Measurements from ENCODE around the gene AGBL3.

DNA sequence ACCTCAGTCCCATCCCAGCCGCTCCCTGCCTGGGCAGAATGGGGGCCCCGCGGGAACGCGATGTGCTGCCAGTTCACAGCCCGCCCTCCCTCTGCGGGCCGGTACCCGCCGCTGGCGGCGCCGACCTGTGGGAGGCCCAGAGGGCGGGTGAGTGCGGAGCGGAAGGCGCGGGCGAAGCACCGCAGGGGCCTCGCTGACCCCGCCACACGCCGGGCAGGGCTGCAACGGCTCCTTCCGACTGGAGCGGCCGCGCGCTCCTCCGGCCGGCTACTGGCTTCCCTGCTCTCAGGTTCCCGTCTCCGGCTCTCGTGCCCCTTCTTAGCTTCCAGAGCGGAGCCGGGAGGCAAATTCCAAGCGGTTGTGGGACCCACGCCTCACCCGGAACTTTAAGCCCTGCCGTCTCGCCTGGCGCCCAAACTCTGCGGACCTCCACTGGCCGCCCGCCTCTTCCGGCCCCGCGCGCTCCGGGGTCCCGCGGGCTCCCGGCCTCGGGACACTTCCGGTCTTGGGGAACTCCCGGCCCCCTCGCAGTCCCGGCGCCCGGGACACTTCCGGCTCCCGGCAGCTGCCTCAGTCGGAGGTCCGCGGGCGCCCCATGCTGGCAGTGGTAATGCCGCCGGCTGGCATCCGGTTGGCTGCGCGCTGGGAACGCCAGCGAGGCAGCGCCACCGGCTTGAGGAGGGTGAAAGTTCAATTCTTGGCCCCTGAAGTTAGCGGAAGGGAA lies 184.1 kb downstream of the AGBL3 start, which contains the start of gene CYREN:
- TF ChIP-seq, protein P1, sequence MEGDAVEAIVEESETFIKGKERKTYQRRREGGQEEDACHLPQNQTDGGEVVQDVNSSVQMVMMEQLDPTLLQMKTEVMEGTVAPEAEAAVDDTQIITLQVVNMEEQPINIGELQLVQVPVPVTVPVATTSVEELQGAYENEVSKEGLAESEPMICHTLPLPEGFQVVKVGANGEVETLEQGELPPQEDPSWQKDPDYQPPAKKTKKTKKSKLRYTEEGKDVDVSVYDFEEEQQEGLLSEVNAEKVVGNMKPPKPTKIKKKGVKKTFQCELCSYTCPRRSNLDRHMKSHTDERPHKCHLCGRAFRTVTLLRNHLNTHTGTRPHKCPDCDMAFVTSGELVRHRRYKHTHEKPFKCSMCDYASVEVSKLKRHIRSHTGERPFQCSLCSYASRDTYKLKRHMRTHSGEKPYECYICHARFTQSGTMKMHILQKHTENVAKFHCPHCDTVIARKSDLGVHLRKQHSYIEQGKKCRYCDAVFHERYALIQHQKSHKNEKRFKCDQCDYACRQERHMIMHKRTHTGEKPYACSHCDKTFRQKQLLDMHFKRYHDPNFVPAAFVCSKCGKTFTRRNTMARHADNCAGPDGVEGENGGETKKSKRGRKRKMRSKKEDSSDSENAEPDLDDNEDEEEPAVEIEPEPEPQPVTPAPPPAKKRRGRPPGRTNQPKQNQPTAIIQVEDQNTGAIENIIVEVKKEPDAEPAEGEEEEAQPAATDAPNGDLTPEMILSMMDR (IDR thresholded peaks at IDR 0.05) = peak; percentile 15 to 70
- TF ChIP-seq POLR2A (IDR thresholded peaks at IDR 0.05) = peak in 1 of 2 donors; percentile 41
- TF ChIP-seq EP300 (IDR thresholded peaks at IDR 0.05) = no peak

Measured in suprapubic skin (tissue), 3 donors.